ENCODE measurements around the gene ABHD17A. TPM values are rescaled to one million over a fixed set of nuclear protein-coding genes. Genes with fewer than 3 reads are reported as not detected.
A peak's percentile ranks its signal among the peaks of the same experiment; 100 is the strongest.

ABHD17A gene
- total and polyA plus RNA-seq, 9 of the 15 experiments (the other 6 are each of a cell fraction or from before 2014, with no cell fraction given) = 0.04 to 135 (median 21.8) TPM; not detected in 1

DNA sequence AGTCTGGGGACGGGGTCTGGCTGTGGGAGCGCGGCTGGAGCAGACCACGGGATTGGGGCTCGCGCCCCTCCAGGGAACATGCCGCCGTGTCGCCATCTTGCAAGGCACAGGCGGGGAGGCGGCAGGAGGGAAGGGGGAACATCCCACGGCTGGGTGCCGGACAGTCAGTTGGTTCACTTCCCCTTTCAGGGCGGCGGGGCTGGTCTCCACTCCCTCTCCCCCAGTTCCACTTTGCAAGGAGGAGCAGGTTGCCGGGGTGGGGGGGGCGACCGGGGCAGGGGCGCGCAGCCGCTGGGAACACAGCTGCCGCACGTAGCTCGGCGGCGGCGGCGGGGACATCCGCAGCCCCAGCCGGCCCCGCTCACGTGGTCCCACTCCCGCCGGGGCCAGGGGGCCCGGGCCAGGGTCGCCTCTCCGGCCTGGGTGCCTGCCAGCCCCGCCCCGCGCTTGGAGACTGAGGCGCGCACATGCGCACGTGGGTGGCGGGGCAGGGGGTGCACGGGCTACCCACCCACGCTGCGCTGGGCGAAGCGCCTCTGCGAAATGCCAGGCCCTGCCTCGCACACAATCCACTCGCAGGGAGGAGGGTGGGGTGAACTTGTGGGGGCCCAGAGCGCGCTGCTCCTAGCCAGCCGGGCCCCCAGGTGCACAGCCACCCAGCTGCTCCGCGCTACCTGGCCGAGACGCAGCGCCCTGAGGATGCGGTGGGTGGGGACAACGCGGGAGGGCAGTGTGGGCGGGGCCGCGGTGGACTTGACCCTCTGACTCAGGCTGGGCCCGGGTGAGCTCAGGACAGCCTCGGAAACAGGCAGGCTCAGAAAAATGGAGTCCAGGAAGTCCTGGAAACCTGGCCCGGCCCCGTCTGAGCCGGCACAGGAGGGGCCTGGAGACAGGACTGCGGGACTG, 28.3 kb downstream of the ABHD17A start (continued):
- peak; percentile 84; the same call in 1 of the 2 replicates for TF ChIP-seq NR4A1 (CRISPR knock-in tag; IDR thresholded peaks at IDR 0.05)
- TF ChIP-seq NR4A1 (tag; IDR thresholded peaks at IDR 0.05) = peak; percentile 29; the same call in 1 of the 2 replicates
- TF ChIP-seq GTF2F1 (IDR thresholded peaks at IDR 0.05; ENCODE audit: low read depth, low read length) = no peak
- TF ChIP-seq RBM39 (optimal IDR thresholded peaks at IDR 0.05; ENCODE audit: low read depth, low read length) = no peak
- TF ChIP-seq POLR2AphosphoS2 (IDR thresholded peaks at IDR 0.05; ENCODE audit: low read length) = no peak
- TF ChIP-seq, protein P1, sequence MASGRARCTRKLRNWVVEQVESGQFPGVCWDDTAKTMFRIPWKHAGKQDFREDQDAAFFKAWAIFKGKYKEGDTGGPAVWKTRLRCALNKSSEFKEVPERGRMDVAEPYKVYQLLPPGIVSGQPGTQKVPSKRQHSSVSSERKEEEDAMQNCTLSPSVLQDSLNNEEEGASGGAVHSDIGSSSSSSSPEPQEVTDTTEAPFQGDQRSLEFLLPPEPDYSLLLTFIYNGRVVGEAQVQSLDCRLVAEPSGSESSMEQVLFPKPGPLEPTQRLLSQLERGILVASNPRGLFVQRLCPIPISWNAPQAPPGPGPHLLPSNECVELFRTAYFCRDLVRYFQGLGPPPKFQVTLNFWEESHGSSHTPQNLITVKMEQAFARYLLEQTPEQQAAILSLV (tag; IDR thresholded peaks at IDR 0.05) = no peak
- TF ChIP-seq, protein P2, sequence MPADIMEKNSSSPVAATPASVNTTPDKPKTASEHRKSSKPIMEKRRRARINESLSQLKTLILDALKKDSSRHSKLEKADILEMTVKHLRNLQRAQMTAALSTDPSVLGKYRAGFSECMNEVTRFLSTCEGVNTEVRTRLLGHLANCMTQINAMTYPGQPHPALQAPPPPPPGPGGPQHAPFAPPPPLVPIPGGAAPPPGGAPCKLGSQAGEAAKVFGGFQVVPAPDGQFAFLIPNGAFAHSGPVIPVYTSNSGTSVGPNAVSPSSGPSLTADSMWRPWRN (IDR thresholded peaks at IDR 0.05; ENCODE audit: low read depth) = no peak
- no peak for TF ChIP-seq ZNF780A (CRISPR knock-in tag; IDR thresholded peaks at IDR 0.05)
- TF ChIP-seq SRSF1 (IDR thresholded peaks at IDR 0.05; ENCODE audit: low read depth, low read length) = no peak
- 0 out of 2 replicates have a peak, but pooled peaks have one; percentile 61 for TF ChIP-seq ZBTB1 (CRISPR knock-in tag; IDR thresholded peaks at IDR 0.05; ENCODE audit: borderline replicate concordance, low read depth)
- no peak for TF ChIP-seq SLC30A9 (CRISPR knock-in tag; IDR thresholded peaks at IDR 0.05)
- no peak for TF ChIP-seq ZNF445 (CRISPR knock-in tag; IDR thresholded peaks at IDR 0.05; ENCODE audit: low read depth)
- TF ChIP-seq BRCA1 (IDR thresholded peaks at IDR 0.05) = no peak
- TF ChIP-seq BRCA1 (CRISPR knock-in tag; IDR thresholded peaks at IDR 0.05) = no peak
- TF ChIP-seq NFYB (IDR thresholded peaks at IDR 0.05; ENCODE audit: extremely low read depth, insufficient read length) = no peak
- TF ChIP-seq, protein P3, sequence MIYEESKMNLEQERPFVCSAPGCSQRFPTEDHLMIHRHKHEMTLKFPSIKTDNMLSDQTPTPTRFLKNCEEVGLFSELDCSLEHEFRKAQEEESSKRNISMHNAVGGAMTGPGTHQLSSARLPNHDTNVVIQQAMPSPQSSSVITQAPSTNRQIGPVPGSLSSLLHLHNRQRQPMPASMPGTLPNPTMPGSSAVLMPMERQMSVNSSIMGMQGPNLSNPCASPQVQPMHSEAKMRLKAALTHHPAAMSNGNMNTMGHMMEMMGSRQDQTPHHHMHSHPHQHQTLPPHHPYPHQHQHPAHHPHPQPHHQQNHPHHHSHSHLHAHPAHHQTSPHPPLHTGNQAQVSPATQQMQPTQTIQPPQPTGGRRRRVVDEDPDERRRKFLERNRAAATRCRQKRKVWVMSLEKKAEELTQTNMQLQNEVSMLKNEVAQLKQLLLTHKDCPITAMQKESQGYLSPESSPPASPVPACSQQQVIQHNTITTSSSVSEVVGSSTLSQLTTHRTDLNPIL (CRISPR knock-in tag; IDR thresholded peaks at IDR 0.05) = no peak
- TF ChIP-seq EWSR1 (IDR thresholded peaks at IDR 0.05; ENCODE audit: borderline replicate concordance, low read depth, partially characterized antibody) = no peak
- peak; percentile 73 for TF ChIP-seq MYC (IDR thresholded peaks at IDR 0.05; ENCODE audit: low read depth, low read length)
- TF ChIP-seq MYC (CRISPR knock-in tag; IDR thresholded peaks at IDR 0.05; ENCODE audit: borderline replicate concordance, low read depth) = no peak; the same call in 1 of the 2 replicates
- no peak for TF ChIP-seq TSC22D4 (tag; IDR thresholded peaks at IDR 0.05)
- no peak for TF ChIP-seq SNIP1 (IDR thresholded peaks at IDR 0.05; ENCODE audit: low read depth)
- TF ChIP-seq, protein P4, sequence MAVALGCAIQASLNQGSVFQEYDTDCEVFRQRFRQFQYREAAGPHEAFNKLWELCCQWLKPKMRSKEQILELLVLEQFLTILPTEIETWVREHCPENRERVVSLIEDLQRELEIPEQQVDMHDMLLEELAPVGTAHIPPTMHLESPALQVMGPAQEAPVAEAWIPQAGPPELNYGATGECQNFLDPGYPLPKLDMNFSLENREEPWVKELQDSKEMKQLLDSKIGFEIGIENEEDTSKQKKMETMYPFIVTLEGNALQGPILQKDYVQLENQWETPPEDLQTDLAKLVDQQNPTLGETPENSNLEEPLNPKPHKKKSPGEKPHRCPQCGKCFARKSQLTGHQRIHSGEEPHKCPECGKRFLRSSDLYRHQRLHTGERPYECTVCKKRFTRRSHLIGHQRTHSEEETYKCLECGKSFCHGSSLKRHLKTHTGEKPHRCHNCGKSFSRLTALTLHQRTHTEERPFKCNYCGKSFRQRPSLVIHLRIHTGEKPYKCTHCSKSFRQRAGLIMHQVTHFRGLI (CRISPR knock-in tag; IDR thresholded peaks at IDR 0.05) = no peak
- TF ChIP-seq ZNF232 (CRISPR knock-in tag; IDR thresholded peaks at IDR 0.05) = no peak
- no peak for TF ChIP-seq POU5F1 (IDR thresholded peaks at IDR 0.05; ENCODE audit: borderline replicate concordance, low read depth, low read length, partially characterized antibody)
- no peak for TF ChIP-seq ESRRB (CRISPR knock-in tag; IDR thresholded peaks at IDR 0.05; ENCODE audit: borderline replicate concordance)

Data from K562 (cell line).